ENCODE measurements around the gene SPATA21. TPM values are rescaled to one million over a fixed set of nuclear protein-coding genes. Genes with fewer than 3 reads are reported as not detected.

The SPATA21 gene
- total RNA-seq, 1 donor from 2014 or later, result not detected

- DNase-seq (ENCODE audit: low read depth) (no peak), FAIRE-seq (no peak)
- Histone ChIP-seq H3K27me3 (ENCODE audit: insufficient read depth, low read length) (no peaks in the 10 kb centered on the region), H3K9me3 (ENCODE audit: insufficient read depth, low read depth, low read length) (no peaks in the 10 kb centered on the region), H3K4me1 (ENCODE audit: insufficient read depth, low read length) (peaks cover 21% of the 10 kb centered on the region), H3K79me2 (ENCODE audit: insufficient read depth, low read length) (peaks cover 95% of the 10 kb centered on the region), H4K20me1 (ENCODE audit: insufficient read depth, low read length) (peaks cover 87% of the 10 kb centered on the region), H2AFZ (ENCODE audit: low read depth, low read length) (no peak overlapping the region), H3K4me2 (ENCODE audit: low read length) (peak overlapping the region; percentile 38), H3K27ac (ENCODE audit: low read depth, low read length) (no peak overlapping the region), H3K36me3 (ENCODE audit: insufficient read depth, low read length) (no peaks in the 10 kb centered on the region), H3K9ac (ENCODE audit: low read length) (no peak overlapping the region), H3K4me3 (ENCODE audit: insufficient read depth, low read depth, low read length) (no peak overlapping the region)
- Mint-ChIP-seq H3K4me3 (ENCODE audit: unreplicated experiment) (no peak overlapping the region), H3K4me1 (ENCODE audit: low read depth, unreplicated experiment) (peaks cover 22% of the 10 kb centered on the region), H3K9me3 (ENCODE audit: unreplicated experiment) (peaks cover 2% of the 10 kb centered on the region), H3K27ac (ENCODE audit: unreplicated experiment) (no peak overlapping the region), H3K36me3 (ENCODE audit: low read depth, unreplicated experiment) (no peaks in the 10 kb centered on the region), H3K27me3 (ENCODE audit: low read depth, unreplicated experiment) (no peaks in the 10 kb centered on the region)
- no peak for TF ChIP-seq EZH2 (IDR thresholded peaks at IDR 0.05; ENCODE audit: insufficient read depth, low read length)
- TF ChIP-seq CTCF (IDR thresholded peaks at IDR 0.05; ENCODE audit: insufficient read depth, low read depth, low read length), result no peak
These were observed 51.4 kb downstream of the SPATA21 start for GRCh38 chr1:16385659-16386453.

GRCh38 chr1:16383888-16384287 is 53.3 kb downstream of the SPATA21 start:
- Mint-ChIP-seq H3K27me3 (ENCODE audit: low read depth, unreplicated experiment) (no peaks in the 10 kb centered on the region), H3K4me1 (ENCODE audit: low read depth, unreplicated experiment) (peaks cover 22% of the 10 kb centered on the region), H3K4me3 (ENCODE audit: unreplicated experiment) (no peak overlapping the region), H3K9me3 (ENCODE audit: unreplicated experiment) (peaks cover 2% of the 10 kb centered on the region), H3K27ac (ENCODE audit: unreplicated experiment) (no peak overlapping the region), H3K36me3 (ENCODE audit: low read depth, unreplicated experiment) (no peaks in the 10 kb centered on the region)
- Histone ChIP-seq H3K27ac (ENCODE audit: low read depth, low read length) (no peak overlapping the region), H3K9ac (ENCODE audit: low read length) (no peak overlapping the region), H3K27me3 (ENCODE audit: insufficient read depth, low read length) (no peaks in the 10 kb centered on the region), H3K4me3 (ENCODE audit: insufficient read depth, low read depth, low read length) (no peak overlapping the region), H3K36me3 (ENCODE audit: insufficient read depth, low read length) (no peaks in the 10 kb centered on the region), H3K9me3 (ENCODE audit: insufficient read depth, low read depth, low read length) (no peaks in the 10 kb centered on the region), H2AFZ (ENCODE audit: low read depth, low read length) (no peak overlapping the region), H3K79me2 (ENCODE audit: insufficient read depth, low read length) (peaks cover 98% of the 10 kb centered on the region), H3K4me2 (ENCODE audit: low read length) (no peak overlapping the region), H3K4me1 (ENCODE audit: insufficient read depth, low read length) (peaks cover 21% of the 10 kb centered on the region), H4K20me1 (ENCODE audit: insufficient read depth, low read length) (peaks cover 92% of the 10 kb centered on the region)
- TF ChIP-seq EZH2 (IDR thresholded peaks at IDR 0.05; ENCODE audit: insufficient read depth, low read length) (no peak), CTCF (IDR thresholded peaks at IDR 0.05; ENCODE audit: insufficient read depth, low read depth, low read length) (no peak)
- DNase-seq (ENCODE audit: low read depth), result no peak
- FAIRE-seq, result no peak

GRCh38 chr1:16380868-16381267 is 56.4 kb downstream of the SPATA21 start:
- no peak overlapping the region for H3K9ac ChIP-seq (ENCODE audit: low read length)
- Mint-ChIP-seq H3K9me3 (ENCODE audit: unreplicated experiment) (no peaks in the 10 kb centered on the region), H3K4me1 (ENCODE audit: low read depth, unreplicated experiment) (peaks cover 20% of the 10 kb centered on the region), H3K27me3 (ENCODE audit: low read depth, unreplicated experiment) (no peaks in the 10 kb centered on the region), H3K4me3 (ENCODE audit: unreplicated experiment) (no peak overlapping the region), H3K27ac (ENCODE audit: unreplicated experiment) (no peak overlapping the region), H3K36me3 (ENCODE audit: low read depth, unreplicated experiment) (no peaks in the 10 kb centered on the region)
- no peak overlapping the region for H3K4me3 ChIP-seq (ENCODE audit: insufficient read depth, low read depth, low read length)
- DNase-seq (ENCODE audit: low read depth) (no peak), FAIRE-seq (no peak)
- peaks cover 98% of the 10 kb centered on the region for H3K79me2 ChIP-seq (ENCODE audit: insufficient read depth, low read length)
- H3K4me2 ChIP-seq (ENCODE audit: low read length), result no peak overlapping the region
- H3K9me3 ChIP-seq (ENCODE audit: insufficient read depth, low read depth, low read length), result no peaks in the 10 kb centered on the region
- peaks cover 19% of the 10 kb centered on the region for H3K4me1 ChIP-seq (ENCODE audit: insufficient read depth, low read length)
- H3K36me3 ChIP-seq (ENCODE audit: insufficient read depth, low read length), result no peaks in the 10 kb centered on the region
- H3K27ac ChIP-seq (ENCODE audit: low read depth, low read length), result no peak overlapping the region
- H2AFZ ChIP-seq (ENCODE audit: low read depth, low read length), result no peak overlapping the region
- no peaks in the 10 kb centered on the region for H3K27me3 ChIP-seq (ENCODE audit: insufficient read depth, low read length)
- peaks cover 91% of the 10 kb centered on the region for H4K20me1 ChIP-seq (ENCODE audit: insufficient read depth, low read length)
- no peak for TF ChIP-seq EZH2 (IDR thresholded peaks at IDR 0.05; ENCODE audit: insufficient read depth, low read length)
- no peak for TF ChIP-seq CTCF (IDR thresholded peaks at IDR 0.05; ENCODE audit: insufficient read depth, low read depth, low read length)
